Bronchial epithelial cell (primary cell): ENCODE results near the gene AHNAK. TPM values are rescaled to one million over a fixed set of nuclear protein-coding genes. Genes with fewer than 3 reads are reported as not detected.
A peak's percentile ranks its signal among the peaks of the same experiment; 100 is the strongest.
"Not testable (repeated sequence)": the region's sequence is repeated elsewhere in the genome, so short reads cannot be mapped to it uniquely, and the experiment has no call there.

Experiments
- DNase-seq: peaks from one replicate; pipeline ENCODE4 v3.0.0-alpha.2; 2010; ENCODE audit warnings: low read depth
- FAIRE-seq: peaks from 2 replicates; lab custom pipeline; 2011; peaks lifted over from hg19 to GRCh38; lab: Jason Lieb, UNC
- H3K27me3 ChIP-seq: 2 replicates; pipeline ENCODE4 v1.5.1; 2011; ENCODE audit warnings: low read length; ENCODE audit not compliant: control insufficient read depth, insufficient read depth
- H3K36me3 ChIP-seq: 2 replicates; pipeline ENCODE4 v1.5.1; 2011; ENCODE audit warnings: low read length; ENCODE audit not compliant: control insufficient read depth, insufficient read depth
- H3K4me3 ChIP-seq: 2 replicates; pipeline ENCODE4 v1.5.1; 2011; ENCODE audit warnings: mild to moderate bottlenecking, low read depth, low read length, control low read depth
- total RNA-seq: library from RNA; depleted of rRNA; stranded (reverse); fragments of >200 nt; gene quantifications from 2 replicates; pipeline ENCODE4 v1.2.1, GENCODE V29; 2014
- TF ChIP-seq, protein P1 (sequence below): IDR thresholded peaks from 2 replicates; pipeline ENCODE4 v1.5.1; 2011; ENCODE audit warnings: mild to moderate bottlenecking, moderate library complexity, low read length, control low read depth, inconsistent platforms; ENCODE audit not compliant: insufficient read depth, severe bottlenecking

Gene AHNAK
- total RNA-seq, 1 donor from 2014 or later: 354 TPM

DNA sequence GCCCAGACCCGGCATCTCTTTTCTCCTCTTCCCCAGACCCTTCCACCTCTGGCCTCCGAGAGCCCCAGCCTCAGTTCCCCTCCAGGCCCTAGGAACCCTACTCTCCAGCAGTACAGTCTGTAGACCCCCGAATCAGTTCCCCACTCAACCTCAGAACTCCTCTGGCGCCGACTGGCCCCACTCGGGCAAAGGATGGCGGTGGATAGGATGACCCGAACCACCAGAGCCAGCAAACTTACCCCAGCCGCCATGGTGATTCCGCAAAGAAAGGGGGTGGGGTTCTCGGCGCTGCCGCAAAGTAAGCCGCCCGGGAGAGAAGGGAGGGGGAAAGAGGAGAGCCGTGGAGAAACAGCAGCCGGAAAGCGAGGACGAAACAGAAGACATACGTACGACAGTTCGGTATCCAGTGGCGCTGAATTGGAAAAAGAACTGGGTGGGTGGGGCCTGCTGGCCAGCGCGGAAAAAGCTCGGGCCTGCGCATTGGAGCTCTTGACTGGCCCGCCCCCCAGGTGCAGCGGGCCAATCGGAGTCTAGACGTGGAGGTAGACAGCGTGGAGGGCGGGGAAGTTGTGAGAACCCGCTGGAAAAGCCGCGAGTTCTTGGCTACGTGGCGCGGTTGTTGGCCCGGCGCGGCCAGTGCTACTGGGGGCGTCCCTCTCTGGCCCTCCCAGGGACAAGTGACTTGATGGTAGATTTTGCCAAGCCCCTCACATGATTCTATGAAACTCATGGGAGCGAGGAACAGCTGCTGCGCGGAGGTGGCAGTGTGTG is 27.2 kb upstream of the AHNAK start, which contains the start of gene EEF1G:
Gene EEF1G, minus strand, starts transcription at position 300 of the 771 bp plus-strand sequence. Its CDS starts 49 bp downstream, at position 251.
- DNase-seq (peak; percentile 99), FAIRE-seq (no peak)
- peaks cover 31% of the 10 kb centered on the region for H3K36me3 ChIP-seq
- H3K27me3 ChIP-seq: no peaks in the 10 kb centered on the region
- TF ChIP-seq, protein P1, sequence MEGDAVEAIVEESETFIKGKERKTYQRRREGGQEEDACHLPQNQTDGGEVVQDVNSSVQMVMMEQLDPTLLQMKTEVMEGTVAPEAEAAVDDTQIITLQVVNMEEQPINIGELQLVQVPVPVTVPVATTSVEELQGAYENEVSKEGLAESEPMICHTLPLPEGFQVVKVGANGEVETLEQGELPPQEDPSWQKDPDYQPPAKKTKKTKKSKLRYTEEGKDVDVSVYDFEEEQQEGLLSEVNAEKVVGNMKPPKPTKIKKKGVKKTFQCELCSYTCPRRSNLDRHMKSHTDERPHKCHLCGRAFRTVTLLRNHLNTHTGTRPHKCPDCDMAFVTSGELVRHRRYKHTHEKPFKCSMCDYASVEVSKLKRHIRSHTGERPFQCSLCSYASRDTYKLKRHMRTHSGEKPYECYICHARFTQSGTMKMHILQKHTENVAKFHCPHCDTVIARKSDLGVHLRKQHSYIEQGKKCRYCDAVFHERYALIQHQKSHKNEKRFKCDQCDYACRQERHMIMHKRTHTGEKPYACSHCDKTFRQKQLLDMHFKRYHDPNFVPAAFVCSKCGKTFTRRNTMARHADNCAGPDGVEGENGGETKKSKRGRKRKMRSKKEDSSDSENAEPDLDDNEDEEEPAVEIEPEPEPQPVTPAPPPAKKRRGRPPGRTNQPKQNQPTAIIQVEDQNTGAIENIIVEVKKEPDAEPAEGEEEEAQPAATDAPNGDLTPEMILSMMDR: no peak
- H3K4me3 ChIP-seq: peak within 1 kb of the TSS; percentile 96

DNA sequence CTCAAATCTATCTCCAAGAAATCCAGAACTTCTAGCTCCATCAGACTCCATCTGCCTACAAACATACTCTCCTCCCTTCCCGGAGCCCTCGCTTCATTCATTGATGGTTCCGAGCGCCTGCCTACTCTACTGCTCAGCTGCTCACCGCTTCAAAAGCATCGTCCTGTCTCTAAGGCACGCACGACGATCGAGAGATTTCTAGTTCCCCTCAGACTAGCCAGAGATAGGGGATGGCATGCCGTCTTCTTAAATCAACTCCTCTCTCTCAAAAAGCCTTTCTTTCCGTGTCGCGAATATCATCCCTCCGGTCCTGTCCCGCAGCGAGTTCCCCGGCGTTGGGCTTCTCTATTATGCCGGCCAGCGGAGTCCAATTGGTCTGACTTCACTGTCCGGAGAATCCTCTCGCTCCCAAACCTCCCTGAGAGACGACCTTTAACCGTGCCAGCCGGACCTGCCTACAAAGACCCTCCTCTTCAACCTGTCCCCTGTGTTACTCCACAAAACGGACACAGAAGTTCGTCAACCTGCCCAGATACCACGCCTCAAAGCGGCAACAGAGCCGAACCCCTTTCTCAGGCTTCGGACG is 26.5 kb upstream of the AHNAK start:
- H3K4me3 ChIP-seq: peak overlapping the region; percentile 96
- FAIRE-seq: no peak
- TF ChIP-seq, protein P1: no peak
- H3K36me3 ChIP-seq: peaks cover 29% of the 10 kb centered on the region
- no peaks in the 10 kb centered on the region for H3K27me3 ChIP-seq
- DNase-seq: no peak

DNA sequence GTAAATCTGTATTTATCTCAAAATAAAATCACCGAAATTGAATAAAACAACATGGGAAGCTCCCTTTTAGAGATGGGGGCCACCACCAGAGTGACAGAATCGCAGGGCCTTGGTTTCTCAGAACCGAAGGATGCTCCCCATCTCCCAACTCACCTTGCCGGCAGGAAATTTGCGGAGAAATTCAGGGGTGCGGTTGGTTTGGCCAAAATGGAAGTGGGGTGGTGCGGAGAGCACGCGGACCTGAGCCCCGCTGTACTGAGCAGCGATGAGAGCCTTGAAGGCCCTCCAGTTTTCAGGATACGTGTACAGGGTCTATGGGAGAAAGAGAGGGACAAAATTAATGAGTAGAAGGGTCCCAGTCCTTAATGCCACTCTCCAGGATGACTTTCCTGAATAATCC is 25.8 kb upstream of the AHNAK start:
- H3K36me3 ChIP-seq: peaks cover 32% of the 10 kb centered on the region
- no peak for DNase-seq
- FAIRE-seq: no peak

DNA sequence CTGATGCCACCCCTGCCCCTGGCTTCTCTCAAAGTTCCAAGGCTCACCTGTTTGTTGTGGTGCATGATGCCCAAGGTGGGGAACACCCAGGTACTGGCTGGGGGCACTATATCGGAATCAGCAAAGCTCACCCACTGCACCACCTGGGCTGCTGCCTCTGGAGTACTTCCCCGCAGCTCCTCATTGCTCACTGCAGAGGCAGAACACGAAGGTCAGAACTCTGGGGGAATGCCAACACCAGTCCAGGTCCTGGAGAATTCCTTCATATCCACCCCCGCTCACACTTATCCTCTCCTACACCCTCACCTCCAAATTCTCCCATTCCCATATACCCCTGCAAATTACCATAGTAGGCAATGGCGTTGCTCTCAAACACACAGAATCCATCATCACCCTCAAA is 24.9 kb upstream of the AHNAK start:
- H3K36me3 ChIP-seq: peaks cover 35% of the 10 kb centered on the region

More for the DNA sequence above, 25.8 kb upstream of the AHNAK start:
- TF ChIP-seq, protein P1: no peak
- Histone ChIP-seq H3K4me3 (peak overlapping the region; percentile 96), H3K27me3 (no peaks in the 10 kb centered on the region)

DNA sequence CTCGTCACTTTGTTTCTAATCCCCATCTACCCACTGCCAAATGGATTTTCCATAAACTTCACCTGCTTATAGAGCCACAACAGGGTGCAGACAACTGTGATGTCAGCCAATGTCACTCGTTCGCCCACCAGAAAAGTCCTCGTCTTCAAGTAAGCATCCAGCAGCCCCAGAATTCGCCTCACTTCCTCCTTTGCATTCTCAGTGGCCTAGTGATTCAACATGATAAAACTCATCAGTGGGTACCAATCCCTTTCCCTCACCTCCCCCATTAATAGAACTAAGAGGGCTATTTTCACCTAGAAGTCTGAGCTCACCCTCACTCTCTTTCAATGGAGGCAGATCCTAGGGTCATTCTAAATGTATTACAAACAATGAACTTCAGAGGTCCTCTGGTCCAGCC is 24.3 kb upstream of the AHNAK start:
- H3K4me3 ChIP-seq, FAIRE-seq, DNase-seq, H3K27me3 ChIP-seq: not testable (repeated sequence)
- peaks cover 33% of the 10 kb centered on the region for H3K36me3 ChIP-seq

More for the DNA sequence above, 24.9 kb upstream of the AHNAK start:
- not testable (repeated sequence) for FAIRE-seq, H3K27me3 ChIP-seq, H3K4me3 ChIP-seq, DNase-seq

DNA sequence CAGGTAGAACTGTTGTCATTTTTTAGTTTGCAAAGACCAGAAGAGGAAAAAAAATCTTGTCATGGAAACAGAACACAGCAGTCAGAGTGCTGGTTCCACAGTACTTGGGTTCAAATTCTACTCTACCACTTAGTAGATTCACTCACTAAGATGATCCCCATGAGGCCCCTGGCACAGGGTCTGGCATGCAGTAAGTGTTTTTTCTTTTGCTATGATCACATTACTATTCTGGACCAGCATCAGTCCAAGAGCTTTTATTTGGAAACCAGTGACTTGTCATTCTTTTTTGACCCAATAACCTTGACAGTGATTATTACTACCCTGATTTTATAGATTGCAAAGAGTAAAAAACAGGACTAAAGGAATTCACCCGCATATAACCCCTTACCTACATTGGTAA is 23.0 kb upstream of the AHNAK start:
- Histone ChIP-seq H3K4me3 (no peak overlapping the region), H3K36me3 (peaks cover 37% of the 10 kb centered on the region), H3K27me3 (no peaks in the 10 kb centered on the region)
- TF ChIP-seq, protein P1: no peak
- FAIRE-seq (no peak), DNase-seq (no peak)
